OCI-LY7 (cell line): ENCODE measurements around the gene IL1RAPL2. TPM values are rescaled to one million over a fixed set of nuclear protein-coding genes. Genes with fewer than 3 reads are reported as not detected.

Source experiments
- BruUV-seq: library from RNA; stranded (reverse); fragments of 400-500 nt; replicated peaks from 2 replicates; lab custom pipeline; 2021; lab: Mats Ljungman, UMichigan
- CTCF ChIA-PET: fragments of 300-600 bp; sonication (Branson Sonifier 250); formaldehyde crosslinking; loops from one replicate; lab custom pipeline; 2022; ENCODE audit warnings: antibody characterized with exemption; ENCODE audit not compliant: unreplicated experiment; lab: Charles Lee
- POLR2A ChIA-PET: fragments of 300-600 bp; sonication (Branson Sonifier 250); formaldehyde crosslinking; loops from one replicate; lab custom pipeline; 2022; ENCODE audit warnings: antibody characterized with exemption; lab: Charles Lee
- DNase-seq: peaks from one replicate; pipeline ENCODE4 v3.0.0-alpha.2; 2015; ENCODE audit warnings: low spot score
- H2AFZ ChIP-seq: fragments of 200-600 bp; sonication (generic), shearing (Covaris generic); 2 replicates; pipeline ENCODE4 v1.6.1; 2014; ENCODE audit warnings: mild to moderate bottlenecking, antibody characterized with exemption, low read length, moderate library complexity
- H3K27ac ChIP-seq: fragments of 200-600 bp; sonication (generic); 2 replicates; pipeline ENCODE4 v1.5.1; 2014; ENCODE audit warnings: mixed run types, low read depth, mild to moderate bottlenecking, moderate library complexity, low read length, inconsistent platforms; ENCODE audit not compliant: poor library complexity, severe bottlenecking
- H3K36me3 ChIP-seq: fragments of 200-600 bp; sonication (generic); 2 replicates; pipeline ENCODE4 v1.6.1; 2014; ENCODE audit warnings: mild to moderate bottlenecking, antibody characterized with exemption, low read length, moderate library complexity, mixed read lengths; ENCODE audit not compliant: insufficient read depth
- H3K4me1 ChIP-seq: fragments of 200-600 bp; sonication (generic); 2 replicates; pipeline ENCODE4 v1.5.1; 2014; ENCODE audit warnings: mild to moderate bottlenecking, low read length; ENCODE audit not compliant: insufficient read depth, poor library complexity, severe bottlenecking
- H3K4me2 ChIP-seq: fragments of 200-600 bp; sonication (generic); 2 replicates; pipeline ENCODE4 v1.6.1; 2014; ENCODE audit warnings: mild to moderate bottlenecking, low read length
- H3K4me3 ChIP-seq: fragments of 200-600 bp; sonication (generic); 2 replicates; pipeline ENCODE4 v1.5.1; 2014; ENCODE audit warnings: mild to moderate bottlenecking, low read depth, low read length; ENCODE audit not compliant: poor library complexity, severe bottlenecking
- H3K79me2 ChIP-seq: fragments of 200-600 bp; sonication (generic); 2 replicates; pipeline ENCODE4 v1.6.1; 2016; ENCODE audit warnings: low read depth, mild to moderate bottlenecking, low read length, moderate library complexity, mixed read lengths; ENCODE audit not compliant: insufficient read depth
- H3K9me2 ChIP-seq: fragments of 200-600 bp; sonication (generic); 2 replicates; pipeline ENCODE4 v1.6.1; 2016; ENCODE audit warnings: mild to moderate bottlenecking, low read length, mixed read lengths; ENCODE audit not compliant: insufficient read depth
- H3K9me3 ChIP-seq: fragments of 200-600 bp; sonication (generic); 2 replicates; pipeline ENCODE4 v1.6.1; 2014; ENCODE audit warnings: mild to moderate bottlenecking, mixed run types, low read length, mixed read lengths
- H4K20me1 ChIP-seq: fragments of 200-600 bp; sonication (generic); 2 replicates; pipeline ENCODE4 v1.6.1; 2014; ENCODE audit warnings: mild to moderate bottlenecking, antibody characterized with exemption, low read length, moderate library complexity, mixed read lengths; ENCODE audit not compliant: insufficient read depth
- CTCF ChIP-seq: fragments of 200-600 bp; sonication (generic); conservative IDR thresholded peaks from 2 replicates; pipeline ENCODE4 v1.5.1; 2014; ENCODE audit warnings: mild to moderate bottlenecking, antibody characterized with exemption, low read length, moderate library complexity, mixed read lengths
- EZH2phosphoT487 ChIP-seq: fragments of 200-600 bp; sonication (generic); IDR thresholded peaks from 2 replicates; pipeline ENCODE4 v1.6.1; 2018; ENCODE audit warnings: low read depth, borderline replicate concordance, mild to moderate bottlenecking, mixed run types, antibody characterized with exemption, low read length, moderate library complexity, mixed read lengths
- intact Hi-C: fragments of 100-400 bp; cut with micrococcal nuclease; formaldehyde crosslinking; loops from one replicate; pipeline ENCODE4 v1.10.0; 2022; ENCODE audit not compliant: unreplicated experiment
- total RNA-seq, 2 experiments: library from RNA; depleted of rRNA in 1 of 2; stranded (reverse); fragments of >200 nt in 1 of 2; shearing (Covaris generic) in 1 of 2; gene quantifications; 2 replicates each; pipeline ENCODE4 v1.2.3, GENCODE V29; 2014 to 2022

The IL1RAPL2 gene
- total RNA-seq, 2 experiments from 2014 or later = not detected

GRCh38 chrX:104987063-104987462 lies 421.1 kb downstream of the IL1RAPL2 start:
- Histone ChIP-seq H3K9me3 (no peaks in the 10 kb centered on the region), H3K4me2 (no peak overlapping the region), H3K4me1 (no peaks in the 10 kb centered on the region), H3K79me2 (no peaks in the 10 kb centered on the region), H3K36me3 (no peaks in the 10 kb centered on the region), H2AFZ (no peak overlapping the region), H3K9me2 (no peaks in the 10 kb centered on the region), H3K4me3 (no peak overlapping the region), H4K20me1 (no peaks in the 10 kb centered on the region), H3K27ac (no peak overlapping the region)
- intact Hi-C loops = no loop called here
- no peak for DNase-seq
- ChIA-PET POLR2A (interaction anchor here (0.7 kb wide), 1 partner anchor 868 kb away, joined by 4 read pairs; no protein-coding TSS in a partner anchor), CTCF (no interaction called here)
- BruUV-seq = no TSS peak
- TF ChIP-seq EZH2phosphoT487 (no peak), CTCF (no peak)

- CTCF ChIA-PET = no interaction called here
- intact Hi-C loops = no loop called here
These were observed 422.0 kb downstream of the IL1RAPL2 start for GRCh38 chrX:104988038-104988437.

More at GRCh38 chrX:104988038-104988437, 422.0 kb downstream of the IL1RAPL2 start:
- Histone ChIP-seq H3K4me2 (no peak overlapping the region), H3K9me2 (no peaks in the 10 kb centered on the region), H3K79me2 (no peaks in the 10 kb centered on the region), H3K36me3 (no peaks in the 10 kb centered on the region), H3K9me3 (no peaks in the 10 kb centered on the region), H2AFZ (no peak overlapping the region), H3K4me1 (no peaks in the 10 kb centered on the region), H3K27ac (no peak overlapping the region), H4K20me1 (no peaks in the 10 kb centered on the region), H3K4me3 (no peak overlapping the region)
- DNase-seq = no peak
- POLR2A ChIA-PET = no interaction called here
- no TSS peak for BruUV-seq
- TF ChIP-seq CTCF (no peak), EZH2phosphoT487 (no peak)
